IPS-15b (cell line): ENCODE data around the gene CD151.

Experiments used
- H3K27me3 ChIP-seq: one replicate; pipeline ENCODE4 v1.6.1; 2013; ENCODE audit warnings: low read length; ENCODE audit not compliant: control insufficient read depth, insufficient read depth
- H3K36me3 ChIP-seq: one replicate; pipeline ENCODE4 v1.6.1; 2013; ENCODE audit warnings: low read length; ENCODE audit not compliant: control insufficient read depth, insufficient read depth
- H3K4me1 ChIP-seq: one replicate; pipeline ENCODE4 v1.6.1; 2013; ENCODE audit warnings: mild to moderate bottlenecking, low read length; ENCODE audit not compliant: control insufficient read depth, insufficient read depth
- H3K4me3 ChIP-seq: one replicate; pipeline ENCODE4 v1.5.1; 2013; ENCODE audit warnings: low read depth, low read length
- H3K9ac ChIP-seq: one replicate; pipeline ENCODE4 v1.6.1; 2013; ENCODE audit warnings: low read depth, mild to moderate bottlenecking, low read length
- H3K9me3 ChIP-seq: one replicate; pipeline ENCODE4 v1.6.1; 2013; ENCODE audit warnings: mild to moderate bottlenecking, low read length; ENCODE audit not compliant: control insufficient read depth, insufficient read depth

Gene CD151

DNA sequence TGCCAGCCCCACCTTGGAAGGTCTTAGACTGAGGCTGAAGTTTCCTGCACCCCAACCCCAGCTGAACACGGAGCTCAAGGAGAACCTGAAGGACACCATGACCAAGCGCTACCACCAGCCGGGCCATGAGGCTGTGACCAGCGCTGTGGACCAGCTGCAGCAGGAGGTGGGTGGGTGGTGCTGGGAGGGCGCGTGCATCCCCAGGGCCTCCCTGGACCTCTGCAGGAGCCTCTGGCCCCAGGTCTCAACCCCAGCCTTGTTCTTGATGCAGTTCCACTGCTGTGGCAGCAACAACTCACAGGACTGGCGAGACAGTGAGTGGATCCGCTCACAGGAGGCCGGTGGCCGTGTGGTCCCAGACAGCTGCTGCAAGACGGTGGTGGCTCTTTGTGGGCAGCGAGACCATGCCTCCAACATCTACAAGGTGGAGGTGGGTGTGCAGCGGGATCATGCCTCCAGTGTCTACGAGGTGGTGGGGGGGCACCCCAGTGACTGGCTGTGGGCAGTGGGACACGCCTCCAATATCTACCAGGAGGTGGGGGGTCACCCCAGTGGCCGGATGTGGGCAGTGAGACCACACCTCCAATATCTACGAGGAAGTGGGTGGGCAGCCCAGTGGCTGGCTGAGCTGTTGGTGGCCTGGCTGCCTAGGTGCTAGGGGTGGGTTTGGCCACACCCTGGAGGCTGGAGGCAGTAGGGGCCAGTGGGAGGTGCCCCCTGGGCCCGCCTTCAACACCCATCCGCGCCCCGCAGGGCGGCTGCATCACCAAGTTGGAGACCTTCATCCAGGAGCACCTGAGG is 4.6 kb downstream of the CD151 start:
- Histone ChIP-seq H3K36me3 (peaks cover 35% of the 10 kb centered on the region), H3K9ac (no peak overlapping the region), H3K9me3 (no peaks in the 10 kb centered on the region), H3K27me3 (no peaks in the 10 kb centered on the region), H3K4me3 (no peak overlapping the region), H3K4me1 (peaks cover 8% of the 10 kb centered on the region)

DNA sequence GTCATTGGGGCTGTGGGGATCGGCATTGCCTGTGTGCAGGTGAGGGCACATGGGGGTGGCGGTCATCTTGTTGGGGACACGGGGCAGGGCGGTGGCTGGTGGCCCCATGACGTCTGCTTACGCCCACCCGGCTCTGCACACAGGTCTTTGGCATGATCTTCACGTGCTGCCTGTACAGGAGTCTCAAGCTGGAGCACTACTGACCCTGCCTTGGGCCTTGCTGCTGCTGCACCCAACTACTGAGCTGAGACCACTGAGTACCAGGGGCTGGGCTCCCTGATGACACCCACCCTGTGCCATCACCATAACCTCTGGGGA is 5.2 kb downstream of the CD151 start:
- H3K27me3 ChIP-seq: no peaks in the 10 kb centered on the region
- H3K9me3 ChIP-seq: no peaks in the 10 kb centered on the region
- no peak overlapping the region for H3K9ac ChIP-seq
- peaks cover 35% of the 10 kb centered on the region for H3K36me3 ChIP-seq
- H3K4me3 ChIP-seq: no peak overlapping the region
- H3K4me1 ChIP-seq: peaks cover 8% of the 10 kb centered on the region

DNA sequence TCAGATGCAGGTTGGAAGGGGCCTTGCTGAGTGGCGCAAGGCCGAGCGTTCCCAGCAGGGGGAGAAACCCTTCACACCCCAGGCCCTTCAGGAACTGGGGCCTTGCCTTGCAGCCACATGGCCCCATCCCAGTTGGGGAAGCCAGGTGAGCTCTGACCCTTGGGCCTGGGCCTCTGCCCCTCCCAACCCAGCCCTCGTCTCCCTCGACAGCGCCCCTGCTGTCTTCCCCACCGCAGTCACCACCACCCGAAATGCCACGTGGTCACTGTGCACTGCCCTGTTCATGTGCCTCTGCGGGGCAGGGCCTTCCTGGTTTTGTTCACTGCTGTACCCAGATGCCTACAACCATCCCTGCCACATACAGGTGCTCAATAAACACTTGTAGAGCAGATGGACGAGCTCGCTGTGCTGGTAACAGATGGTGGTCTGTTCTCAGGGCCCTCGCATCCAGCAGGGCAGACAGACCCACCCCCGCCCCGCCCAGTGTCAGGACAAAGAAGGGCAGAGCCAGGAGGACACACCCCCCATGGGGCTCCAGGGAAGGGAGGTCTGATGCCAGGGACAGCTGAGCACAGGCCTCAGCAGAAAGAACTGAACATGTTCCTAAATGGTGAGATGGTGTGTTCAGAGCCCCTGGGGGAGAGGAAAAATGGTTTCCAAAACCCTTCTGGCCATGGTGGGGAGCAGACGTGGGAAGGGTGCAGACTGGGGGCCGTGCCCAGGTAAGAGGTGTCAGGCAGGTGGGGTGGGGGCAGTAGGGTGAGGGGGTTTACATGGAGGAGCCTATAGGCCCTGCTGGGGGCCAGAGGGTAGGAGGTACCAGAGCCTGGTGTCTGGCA is 5.9 kb downstream of the CD151 start:
- Histone ChIP-seq H3K4me1 (peaks cover 8% of the 10 kb centered on the region), H3K9ac (no peak overlapping the region)

DNA sequence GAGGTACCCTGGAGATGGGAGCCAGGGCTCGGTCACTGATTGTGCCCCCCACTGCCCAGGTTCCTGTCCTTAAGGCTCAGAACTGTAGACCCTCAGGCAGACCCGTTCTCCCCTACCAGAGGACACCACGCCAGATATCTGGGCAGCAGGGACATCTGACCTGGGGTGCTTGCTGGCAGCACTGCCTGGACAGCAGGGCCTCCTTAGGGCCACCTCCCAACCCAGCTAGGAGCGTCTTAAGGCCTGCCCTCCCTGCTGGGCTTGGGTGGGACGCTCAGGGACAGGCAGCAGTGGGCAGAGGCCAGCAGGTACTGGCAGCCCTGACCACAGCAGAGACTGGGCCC is 6.5 kb downstream of the CD151 start:
- Histone ChIP-seq H3K9me3 (no peaks in the 10 kb centered on the region), H3K4me1 (peaks cover 8% of the 10 kb centered on the region), H3K27me3 (no peaks in the 10 kb centered on the region), H3K4me3 (no peak overlapping the region), H3K9ac (no peak overlapping the region), H3K36me3 (peaks cover 35% of the 10 kb centered on the region)

More for the DNA sequence above, 5.9 kb downstream of the CD151 start:
- Histone ChIP-seq H3K27me3 (no peaks in the 10 kb centered on the region), H3K36me3 (peaks cover 35% of the 10 kb centered on the region), H3K9me3 (no peaks in the 10 kb centered on the region), H3K4me3 (no peak overlapping the region)

DNA sequence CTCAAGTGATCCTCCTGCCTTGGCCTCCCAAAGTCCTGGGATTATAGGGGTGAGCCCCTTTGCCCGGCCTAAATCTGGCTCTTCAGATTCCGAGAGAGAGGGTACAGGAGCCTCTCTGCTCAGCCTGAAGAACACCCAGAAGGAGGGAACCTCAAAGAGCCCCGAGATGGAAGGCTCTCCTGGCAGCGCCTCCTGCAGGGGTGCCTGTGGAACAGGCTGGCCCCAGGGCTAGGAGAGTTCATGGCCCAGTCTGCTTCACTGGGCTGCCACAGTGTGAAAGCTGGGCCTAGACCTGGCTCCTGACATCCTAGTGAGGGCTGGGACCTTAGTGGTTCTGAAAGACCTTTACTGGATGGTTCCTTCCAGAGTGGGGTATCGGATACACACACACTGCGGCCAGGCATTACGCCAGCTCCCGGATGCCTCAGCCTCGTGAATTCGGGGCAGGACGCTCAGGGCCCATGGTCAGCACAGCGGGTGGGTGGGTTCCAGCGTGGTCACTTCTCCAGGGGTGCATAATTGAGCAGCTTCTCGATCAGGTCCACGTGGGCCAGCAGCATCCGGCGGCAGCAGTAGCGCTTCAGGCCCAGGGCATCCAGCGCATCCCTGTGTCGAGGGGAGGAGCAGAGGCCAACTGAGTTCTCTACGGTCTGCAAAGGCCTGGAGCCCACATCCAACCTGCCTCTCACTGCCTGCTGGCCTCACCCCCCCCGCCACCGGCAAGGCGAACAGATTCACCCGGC is 7.3 kb downstream of the CD151 start:
- Histone ChIP-seq H3K4me3 (no peak overlapping the region), H3K9ac (no peak overlapping the region), H3K36me3 (peaks cover 35% of the 10 kb centered on the region), H3K4me1 (peaks cover 11% of the 10 kb centered on the region), H3K27me3 (no peaks in the 10 kb centered on the region), H3K9me3 (no peaks in the 10 kb centered on the region)

DNA sequence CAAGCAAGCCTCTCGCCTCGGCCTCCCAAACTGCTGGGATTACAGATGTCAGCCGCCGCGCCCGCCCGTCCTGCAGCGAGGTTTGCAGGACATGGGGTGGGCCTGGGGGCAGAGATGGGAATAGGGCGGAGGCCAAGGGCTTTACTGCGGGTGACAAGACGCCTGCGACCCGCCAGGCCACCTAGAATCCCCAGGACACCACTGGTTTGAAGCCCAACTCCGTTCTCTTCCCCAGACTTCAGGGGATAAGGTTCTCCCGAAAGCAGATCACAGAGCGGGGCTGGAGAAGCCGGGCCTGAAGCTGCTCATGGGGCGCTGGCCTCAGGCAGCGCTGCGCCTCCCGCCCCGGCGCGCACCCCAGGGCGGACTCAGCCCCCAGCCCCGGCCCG is 9.2 kb downstream of the CD151 start:
- Histone ChIP-seq H3K36me3 (peaks cover 31% of the 10 kb centered on the region), H3K9me3 (no peaks in the 10 kb centered on the region), H3K4me1 (peaks cover 18% of the 10 kb centered on the region), H3K9ac (peak overlapping the region; percentile 89), H3K4me3 (peak overlapping the region; percentile 78), H3K27me3 (no peaks in the 10 kb centered on the region)

DNA sequence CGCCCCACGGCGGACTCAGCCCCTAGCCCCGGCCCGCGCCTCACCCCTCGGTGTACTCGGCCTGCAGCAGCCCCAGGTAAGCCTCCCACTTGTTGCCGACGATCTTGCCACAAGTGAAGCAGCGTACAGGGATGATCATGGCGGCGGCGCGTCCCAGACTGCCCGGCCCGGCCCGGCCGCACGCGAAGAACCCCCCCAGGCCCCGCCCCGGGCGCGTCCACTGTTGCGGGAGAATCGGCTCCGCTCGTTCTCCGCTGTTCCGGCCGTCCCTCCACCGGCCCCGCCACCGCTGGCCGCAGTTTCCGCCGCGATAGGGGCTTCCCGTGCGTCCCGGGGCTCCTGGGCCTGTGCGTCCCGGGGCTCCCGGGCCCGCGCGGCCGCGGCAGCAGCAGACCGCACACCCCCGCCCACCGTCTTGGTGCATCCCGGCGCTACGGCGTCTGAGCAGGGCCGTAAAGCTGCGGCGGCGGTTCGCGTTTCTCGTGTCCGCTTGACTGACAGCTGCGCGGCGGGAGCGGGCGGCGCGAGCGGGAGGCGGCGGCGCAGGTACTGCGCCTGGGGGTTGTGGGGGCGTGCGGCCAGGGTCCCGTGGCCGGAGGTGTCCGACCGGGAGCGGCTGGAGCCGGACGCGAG is 9.7 kb downstream of the CD151 start, which contains the start of the genes POLR2L and TSPAN4:
Gene POLR2L (minus strand): TSS at position 160 of the 633 bp plus-strand sequence. CDS start 21 bp downstream, at position 139.
Gene TSPAN4 (plus strand): TSS at position 483 of the 633 bp plus-strand sequence. CDS start 7,453 bp downstream, outside the sequence.
- Histone ChIP-seq H3K36me3 (peaks cover 27% of the 10 kb centered on the region), H3K4me1 (peaks cover 18% of the 10 kb centered on the region), H3K9ac (peak within 1 kb of the TSS; percentile 89), H3K9me3 (no peaks in the 10 kb centered on the region), H3K4me3 (peak within 1 kb of the TSS; percentile 78), H3K27me3 (no peaks in the 10 kb centered on the region)

DNA sequence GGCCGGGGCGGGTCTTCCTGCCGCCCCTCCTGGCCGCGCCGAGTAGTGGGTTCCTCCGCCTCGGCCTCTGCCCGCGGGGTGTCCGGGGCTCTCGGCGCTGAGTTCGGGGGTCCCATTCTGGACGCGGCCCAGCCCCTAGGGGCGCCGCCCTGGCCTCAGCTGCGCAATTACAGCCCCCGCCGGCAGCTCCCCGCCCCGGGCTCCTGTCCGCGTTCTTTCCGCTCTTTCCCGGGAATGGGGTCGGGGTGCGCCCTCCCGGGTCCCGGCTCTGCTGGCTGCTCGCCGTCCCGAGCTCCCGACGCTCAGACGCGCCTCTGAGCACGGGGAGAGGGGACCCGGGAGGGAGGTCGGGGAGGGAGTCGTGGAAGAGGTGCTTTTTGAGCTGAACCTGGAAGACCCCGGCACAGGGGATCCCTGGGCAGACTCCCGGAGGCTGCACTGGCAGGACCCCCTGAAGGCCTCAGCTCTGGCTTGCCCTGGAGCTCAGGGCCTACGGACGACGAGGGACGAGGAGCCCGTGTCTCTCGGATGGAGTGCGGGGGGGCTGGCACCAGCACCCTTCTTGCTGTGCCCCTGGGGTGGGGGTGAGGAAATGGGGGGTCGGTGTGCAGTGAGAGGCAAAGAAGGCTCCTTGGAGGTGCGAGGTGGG is 10.5 kb downstream of the CD151 start:
- Histone ChIP-seq H3K4me3 (peak overlapping the region; percentile 78), H3K9me3 (no peaks in the 10 kb centered on the region), H3K9ac (peak overlapping the region; percentile 70), H3K27me3 (no peaks in the 10 kb centered on the region), H3K36me3 (peaks cover 20% of the 10 kb centered on the region), H3K4me1 (peaks cover 18% of the 10 kb centered on the region)

DNA sequence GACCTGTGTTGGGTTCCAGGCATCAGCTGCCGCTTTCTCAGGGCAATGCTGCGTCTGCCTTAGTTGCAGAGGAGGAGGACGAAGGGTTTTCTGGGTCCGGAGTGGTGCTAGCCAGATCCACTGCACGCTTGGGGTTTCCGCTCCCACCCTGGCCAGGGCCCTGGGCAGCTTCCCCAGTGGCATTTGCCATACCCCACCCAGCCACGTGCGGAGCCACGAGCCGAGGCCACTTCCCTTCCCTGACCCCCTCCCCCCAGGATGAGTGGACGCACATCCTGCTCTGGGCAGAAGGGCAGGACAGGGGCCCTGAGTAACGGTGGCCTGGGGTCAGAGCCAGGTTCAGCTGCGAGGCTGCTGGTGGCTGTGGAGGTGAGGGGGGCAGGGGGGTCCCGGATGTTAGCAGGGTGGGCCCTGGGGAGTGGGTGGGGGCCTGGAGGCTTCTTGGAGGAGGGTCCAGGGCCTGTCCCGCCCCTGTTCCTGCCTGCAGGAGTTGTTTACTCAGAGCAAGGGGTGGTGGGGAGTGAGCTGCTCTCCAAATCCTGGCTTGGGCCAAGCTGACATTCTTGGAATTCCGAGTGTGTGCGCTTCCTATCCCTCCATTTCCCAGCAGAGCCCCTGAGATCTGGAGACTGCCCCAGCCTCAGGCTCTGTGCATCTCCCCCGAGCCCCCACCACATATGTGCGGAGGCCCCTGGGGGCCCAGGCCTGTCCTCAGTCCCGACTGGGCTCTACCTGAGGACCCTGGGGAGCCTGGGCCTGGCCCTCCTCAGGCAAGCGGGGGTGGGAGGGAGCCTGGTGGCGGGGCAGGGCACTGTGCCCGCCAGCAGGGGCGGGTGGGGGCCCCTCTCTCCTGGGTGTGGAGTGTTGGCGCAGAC is 11.3 kb downstream of the CD151 start:
- Histone ChIP-seq H3K4me3 (peak overlapping the region; percentile 78), H3K9me3 (no peaks in the 10 kb centered on the region), H3K27me3 (no peaks in the 10 kb centered on the region), H3K36me3 (peaks cover 14% of the 10 kb centered on the region), H3K9ac (peak overlapping the region; percentile 70), H3K4me1 (peaks cover 17% of the 10 kb centered on the region)
